Left hindlimb (tissue), 1 donor: Measurements from ENCODE around the gene ARSG.

Experiments
- DNase-seq: peaks from one replicate; pipeline ENCODE4 v3.0.0-alpha.2; 2018

Gene ARSG

DNA sequence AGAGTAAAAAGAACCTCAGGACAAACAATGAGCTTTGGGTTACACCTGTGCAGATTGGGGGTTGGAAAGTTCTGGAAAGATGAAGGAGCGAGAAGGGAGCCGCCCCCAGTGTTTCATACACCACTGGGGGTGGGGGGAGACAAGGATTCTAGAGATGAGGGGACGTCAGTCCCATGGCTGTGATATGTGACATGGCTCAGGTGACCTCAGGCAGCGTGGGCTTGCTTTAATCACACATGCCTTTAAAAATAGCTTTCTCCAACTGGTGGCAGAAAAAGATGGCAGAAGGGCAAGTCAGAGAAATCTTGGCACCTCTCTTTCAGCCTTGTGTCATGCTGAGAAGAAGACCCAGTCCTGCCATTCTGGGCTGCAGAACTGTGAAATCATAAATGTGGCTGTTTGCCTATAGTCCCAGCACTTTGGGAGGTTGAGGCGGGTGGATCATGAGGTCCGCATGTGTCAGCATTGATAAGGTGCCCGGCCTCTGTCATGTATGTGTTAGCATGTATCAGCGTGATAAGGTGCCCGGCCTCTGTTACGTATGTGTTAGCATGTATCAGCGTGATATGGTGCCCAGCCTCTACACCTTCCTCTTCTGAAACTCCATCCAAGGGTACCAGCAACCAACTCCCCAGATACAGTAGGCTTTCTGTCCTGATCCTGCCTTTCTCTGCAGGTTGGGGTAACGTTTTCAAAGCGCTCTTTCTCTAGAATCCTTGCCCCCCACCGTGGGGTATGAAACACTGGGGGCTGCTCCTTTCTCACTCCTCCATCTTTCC, 141.0 kb downstream of the ARSG start:
- no peak for DNase-seq

- no peak for DNase-seq
Measured at GRCh38 chr17:68433211-68433610, 141.9 kb downstream of the ARSG start.

DNA sequence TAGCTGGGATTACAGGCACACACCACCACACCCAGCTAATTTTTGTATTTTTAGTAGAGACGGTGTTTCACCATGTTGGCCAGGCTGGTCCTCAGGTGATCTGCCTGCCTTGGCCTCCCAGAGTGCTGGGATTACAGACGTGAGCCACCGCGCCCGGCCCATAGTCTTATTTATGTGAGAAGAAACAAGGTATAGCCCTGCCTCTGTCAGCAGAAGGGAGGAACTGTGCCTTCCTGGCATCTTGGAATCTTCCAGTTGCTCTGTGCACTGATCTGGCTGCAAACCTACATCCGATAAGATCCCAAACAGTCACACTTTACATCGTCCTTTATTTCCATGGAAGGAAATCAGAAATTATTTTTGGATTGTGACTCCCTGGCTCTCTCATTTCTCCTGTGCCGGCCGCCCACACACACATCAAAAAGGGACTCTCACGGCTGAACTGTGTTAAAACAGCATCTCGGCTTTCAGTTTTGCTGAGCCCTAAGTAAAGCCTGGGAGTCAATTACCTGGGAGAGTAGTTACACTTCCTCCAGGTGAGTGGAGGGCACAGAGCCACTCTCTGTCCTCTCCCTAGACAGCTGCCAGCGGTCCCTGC, 142.7 kb downstream of the ARSG start:
- no peak for DNase-seq

GRCh38 chr17:68435361-68435760, 144.1 kb downstream of the ARSG start:
- no peak for DNase-seq

GRCh38 chr17:68435876-68436842, 144.9 kb downstream of the ARSG start:
- DNase-seq = peak; percentile 74

DNA sequence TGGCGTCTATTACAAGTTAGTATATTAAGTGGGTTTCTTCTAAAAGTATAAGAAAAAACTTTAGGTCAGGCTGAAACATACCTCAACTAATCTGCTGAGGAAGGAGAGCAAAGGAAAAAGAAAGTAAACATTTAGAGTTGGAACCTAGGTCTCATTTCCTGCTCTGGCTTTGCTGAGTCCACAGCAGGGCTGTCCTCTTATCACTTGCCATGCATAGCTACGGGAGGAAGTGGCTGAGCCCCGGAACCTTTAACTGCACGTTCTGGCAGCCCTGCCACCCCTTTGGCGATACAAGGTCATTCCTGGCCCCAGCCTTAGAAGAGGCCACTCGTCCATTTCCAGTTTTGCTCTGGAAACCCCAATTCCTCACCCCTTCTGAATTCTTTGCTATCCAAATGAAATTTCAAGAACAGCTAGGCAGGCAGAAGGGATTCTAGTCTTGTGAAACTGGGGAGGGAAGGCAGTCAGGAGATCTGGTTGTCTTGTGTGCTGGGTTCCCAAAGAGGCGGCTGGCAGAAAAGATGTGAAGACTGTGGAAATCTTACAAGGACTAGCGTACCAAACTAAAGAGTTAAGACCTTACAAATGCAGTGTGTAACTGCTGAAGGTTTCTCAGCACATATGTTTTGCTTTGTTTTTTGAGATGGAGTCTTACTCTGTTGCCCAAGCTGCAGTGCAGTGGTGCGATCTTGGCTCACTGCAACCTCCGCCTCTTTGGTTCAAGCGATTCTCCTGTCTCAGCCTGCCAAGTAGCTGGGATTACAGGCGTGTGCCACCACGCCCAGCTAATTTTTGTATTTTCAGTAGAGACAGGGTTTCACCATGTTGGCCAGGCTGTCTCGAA, 146.9 kb downstream of the ARSG start:
- no peak for DNase-seq

DNA sequence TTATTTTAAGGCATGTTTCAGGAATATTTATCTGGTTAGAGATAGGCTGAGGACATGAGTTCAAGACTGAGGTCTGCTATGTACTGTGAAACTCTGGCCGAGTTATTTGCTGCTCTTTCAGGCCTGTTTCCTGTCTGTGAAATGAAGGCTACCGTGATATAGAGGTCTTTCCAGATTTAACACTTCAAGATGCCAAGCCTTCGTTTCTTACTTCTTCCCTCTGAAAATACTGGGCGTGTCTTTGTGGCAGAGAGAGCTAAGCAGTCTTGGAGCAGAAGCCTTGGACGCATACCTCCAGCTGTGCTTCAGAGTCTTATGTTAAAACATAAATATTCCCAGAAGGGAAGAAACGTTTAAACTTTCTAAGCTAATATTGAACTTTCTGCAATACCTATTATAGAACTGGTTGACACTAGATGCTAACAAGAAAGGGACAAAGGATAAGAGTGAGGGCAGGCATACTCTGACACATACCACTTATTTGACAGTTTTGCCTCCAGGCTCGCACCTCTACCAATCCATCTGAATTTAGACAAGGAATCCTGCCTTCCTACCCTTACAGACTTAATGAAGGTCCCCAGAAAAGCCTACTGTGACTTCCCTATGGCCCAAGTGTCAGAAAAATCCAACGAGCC, 148.5 kb downstream of the ARSG start:
- DNase-seq = no peak

GRCh38 chr17:68440526-68440925, 149.2 kb downstream of the ARSG start:
- no peak for DNase-seq

DNA sequence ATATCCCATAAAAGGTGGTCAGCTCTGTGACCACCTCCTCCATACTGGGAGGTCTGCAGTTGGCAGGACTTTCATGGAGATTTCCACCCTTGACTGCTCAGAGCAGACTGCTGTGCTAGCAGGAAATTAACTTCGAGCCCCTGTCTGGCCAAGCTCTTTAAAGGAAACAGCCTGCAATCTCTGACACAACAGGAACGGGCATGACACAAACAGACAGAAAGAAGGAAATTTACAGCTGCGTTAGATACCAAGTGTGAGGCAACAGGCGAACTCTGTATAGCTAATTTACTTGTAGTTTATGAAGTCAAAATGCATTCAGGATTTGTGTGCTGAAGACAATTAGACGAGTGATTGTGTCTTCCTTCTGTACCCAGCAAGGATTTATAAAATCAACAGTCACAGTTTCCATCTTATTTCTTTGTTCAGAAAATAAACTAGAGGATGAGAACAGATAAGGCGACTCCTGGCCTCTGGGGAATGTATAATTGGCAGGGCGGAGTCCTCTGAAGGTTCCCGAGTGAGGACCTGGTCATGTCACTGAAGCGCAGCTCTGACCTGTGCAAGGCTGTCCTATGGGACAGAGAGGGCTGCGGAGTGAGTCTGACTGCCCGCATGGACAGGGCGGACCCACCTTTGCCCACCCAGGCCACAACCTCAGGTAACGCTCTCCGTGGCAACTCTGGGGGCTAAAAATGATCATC, 149.9 kb downstream of the ARSG start:
- DNase-seq = no peak

GRCh38 chr17:68443972-68444464, 152.7 kb downstream of the ARSG start:
- no peak for DNase-seq

DNA sequence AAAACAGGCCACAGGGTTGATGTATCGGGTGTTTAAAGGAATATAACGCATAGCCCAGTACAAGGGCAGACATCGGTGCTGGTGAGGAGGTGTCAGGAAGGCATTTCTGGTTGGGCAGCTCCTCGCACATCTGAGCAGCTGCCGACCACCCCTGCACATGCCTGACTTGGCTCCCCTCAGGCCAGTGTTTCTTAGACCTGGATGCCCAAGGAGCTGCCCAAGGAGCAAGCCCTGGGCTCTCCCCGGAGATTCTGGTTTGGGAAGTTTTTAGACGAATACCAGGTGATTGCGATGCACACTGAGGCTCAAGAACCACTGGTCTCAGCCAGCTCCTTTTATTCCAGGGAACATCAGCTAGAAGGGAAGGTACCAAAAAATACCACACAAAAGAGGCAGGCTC, 154.4 kb downstream of the ARSG start:
- DNase-seq = no peak

DNA sequence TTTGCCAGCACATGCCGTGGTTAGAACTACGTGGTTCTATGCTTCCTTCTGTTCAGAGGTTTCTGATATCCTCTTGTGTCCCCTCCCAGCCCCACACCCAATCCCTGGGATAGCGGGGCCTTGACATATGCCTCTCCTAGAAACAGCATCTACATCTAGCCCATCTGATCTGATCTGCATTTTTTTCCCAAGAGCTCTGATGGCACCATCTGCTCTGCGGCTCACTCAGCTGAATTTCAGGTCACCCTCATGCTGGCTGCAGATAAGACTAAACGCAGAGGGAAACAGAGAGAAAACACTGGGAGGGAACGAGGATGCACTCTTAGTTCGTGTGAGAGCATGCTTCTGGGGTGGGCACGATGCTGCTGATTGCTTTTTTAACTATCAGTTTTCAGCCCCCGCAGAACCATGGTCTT, 155.3 kb downstream of the ARSG start:
- DNase-seq = no peak

DNA sequence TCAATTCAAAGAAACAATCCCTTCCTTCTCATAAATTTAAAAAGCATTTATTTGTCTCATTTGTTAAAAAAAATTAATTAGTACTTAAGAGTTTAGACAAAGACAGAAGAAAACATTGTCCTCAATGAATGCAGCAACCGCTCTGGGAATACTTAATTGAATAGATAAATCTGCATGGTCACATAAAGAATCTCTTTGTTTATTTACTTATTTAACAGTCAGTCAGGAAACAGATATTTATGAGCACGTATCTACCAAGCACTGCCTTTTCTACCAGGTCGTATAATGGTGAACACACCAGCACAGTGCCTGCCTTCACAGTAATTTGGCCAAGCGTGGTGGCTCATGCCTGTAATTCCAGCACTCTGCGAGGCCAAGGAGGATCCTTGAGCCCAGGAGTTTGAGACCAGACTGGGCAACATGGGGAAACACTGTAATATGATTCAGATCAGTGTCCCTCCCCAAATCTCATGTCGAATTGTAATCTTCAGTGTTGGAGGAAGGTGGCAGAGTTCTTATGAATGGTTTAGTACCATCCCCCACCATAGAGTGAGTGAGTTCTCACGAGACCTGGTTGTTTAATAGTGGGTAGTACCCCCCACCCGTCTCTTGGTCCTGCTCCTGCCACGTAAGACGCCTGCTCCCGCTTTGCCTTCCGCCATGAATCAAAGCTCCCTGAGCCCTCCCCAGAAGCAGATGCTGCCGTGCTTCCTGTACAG, 157.9 kb downstream of the ARSG start:
- DNase-seq = no peak

DNA sequence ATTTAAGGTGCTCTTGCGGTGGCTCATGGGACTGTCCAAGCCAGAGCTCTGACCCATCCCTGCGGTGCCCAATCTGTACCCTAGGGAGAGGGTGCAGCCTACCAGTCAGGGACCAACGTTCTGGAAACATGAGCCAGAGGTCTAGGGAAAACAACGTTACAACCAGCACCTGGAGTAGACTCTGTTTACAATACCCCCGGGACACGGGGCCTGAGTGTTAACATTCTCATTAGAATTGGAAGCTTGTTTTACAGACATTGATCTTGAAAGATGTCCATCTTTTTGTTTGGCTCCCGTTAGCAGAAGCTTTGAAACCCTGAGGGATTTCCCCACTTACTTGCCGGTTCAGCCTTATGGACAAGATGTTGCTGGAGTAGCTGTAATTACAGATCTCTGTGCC, 159.1 kb downstream of the ARSG start:
- DNase-seq = no peak

DNA sequence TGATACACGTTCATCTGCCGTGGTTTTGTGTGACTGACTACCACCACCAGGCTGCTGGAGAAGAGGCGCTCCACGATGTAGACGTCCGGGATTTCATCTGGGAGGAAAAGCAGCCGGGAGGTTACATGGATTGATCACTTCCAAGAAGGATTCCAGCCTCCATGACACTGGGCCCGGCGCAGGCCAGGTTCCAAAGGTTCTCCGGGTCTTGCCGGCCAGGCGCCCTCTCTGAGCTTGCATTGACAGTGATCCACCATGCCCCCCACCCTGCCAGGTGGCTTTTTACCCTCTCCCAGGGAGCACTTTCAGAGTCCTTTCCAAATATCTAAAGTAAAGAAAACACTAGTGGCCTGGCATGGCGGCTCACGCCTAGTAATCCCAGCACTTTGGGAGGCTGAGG, 159.5 kb downstream of the ARSG start:
- DNase-seq = no peak

DNA sequence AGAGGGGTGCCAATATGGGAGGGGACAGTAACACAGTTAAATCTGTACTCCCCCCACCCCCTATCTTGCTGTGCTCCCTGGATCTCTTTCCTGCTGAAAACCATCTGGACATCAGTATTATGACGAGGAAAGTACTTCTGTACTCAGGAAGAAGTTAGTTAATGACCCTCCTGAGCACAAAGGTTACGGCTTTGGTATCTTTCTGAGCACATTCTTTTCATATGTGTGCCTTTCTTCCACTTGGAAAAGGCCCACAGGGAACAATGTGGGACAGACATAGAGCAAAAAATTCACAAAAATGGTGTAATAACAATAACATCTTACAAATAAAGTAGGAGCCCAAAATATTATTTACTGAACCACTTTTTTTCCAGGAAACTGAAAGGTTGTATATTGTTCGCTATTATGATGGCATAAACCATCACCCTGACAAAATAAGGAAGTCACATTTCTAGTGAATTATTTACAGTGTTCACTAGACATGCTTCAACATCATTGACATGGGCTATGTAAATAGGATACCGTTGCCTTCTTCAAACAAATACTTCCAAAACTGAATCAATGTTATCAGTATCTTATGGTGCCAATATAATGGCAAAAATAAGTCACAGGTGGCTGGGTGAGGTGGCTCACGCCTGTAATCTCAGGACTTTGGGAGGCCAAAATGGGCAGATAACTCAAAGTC, 160.5 kb downstream of the ARSG start:
- no peak for DNase-seq

DNA sequence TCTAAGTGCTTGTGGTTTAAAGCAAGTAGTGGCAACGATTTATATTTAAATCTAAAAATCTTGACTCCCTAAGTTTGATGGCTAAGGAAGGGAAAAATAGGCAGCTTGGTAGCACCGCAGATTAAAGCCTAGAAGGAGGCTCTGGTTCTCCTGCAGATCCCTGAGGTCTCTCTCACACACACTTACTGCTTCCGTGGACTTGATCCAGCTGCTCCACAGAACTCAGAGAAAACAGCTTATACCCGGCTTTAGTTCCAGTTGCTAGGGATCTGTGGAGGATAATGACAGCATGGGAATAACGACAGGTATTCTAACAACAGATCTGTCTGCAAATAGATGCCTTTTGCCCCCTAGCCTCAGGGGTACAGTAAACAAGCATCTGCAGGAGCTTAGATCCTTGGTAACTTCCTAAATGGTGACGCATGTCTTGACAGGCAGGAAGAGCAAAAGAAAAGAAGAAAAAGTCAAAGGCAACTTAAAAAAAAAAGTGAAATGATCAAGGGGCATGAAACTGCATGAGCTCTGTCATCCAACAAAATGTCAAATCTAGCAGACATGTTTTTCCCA, 161.5 kb downstream of the ARSG start:
- DNase-seq = no peak

GRCh38 chr17:68453991-68454665, 162.8 kb downstream of the ARSG start:
- DNase-seq = no peak

- DNase-seq = no peak
Measured at GRCh38 chr17:68455901-68456338, 164.6 kb downstream of the ARSG start.
